CD14-positive monocyte (primary cell): ENCODE results near the gene PLA2G2F. TPM values are rescaled to one million over a fixed set of nuclear protein-coding genes. Genes with fewer than 3 reads are reported as not detected.
A peak's percentile ranks its signal among the peaks of the same experiment; 100 is the strongest.

ENCODE experiments used
- DNase-seq, 3 donors: peaks; one replicate each; pipeline ENCODE4 v3.0.0-alpha.2; 2011 to 2022
- H2AFZ ChIP-seq: 2 replicates; pipeline ENCODE4 v1.6.0; 2012; ENCODE audit warnings: mild to moderate bottlenecking, low read depth, low read length, inconsistent platforms; ENCODE audit not compliant: insufficient read depth, poor library complexity, severe bottlenecking
- H3K27ac ChIP-seq, 2 donors: 1 replicate in 1 of 2; 2 replicates in 1 of 2; pipeline ENCODE4 v1.5.1; 2012 to 2013; ENCODE audit warnings: low read length in 2 of 2, control low read depth in 1 of 2, inconsistent platforms in 1 of 2, low read depth in 1 of 2, mild to moderate bottlenecking in 1 of 2
- H3K27me3 ChIP-seq, 2 donors: one replicate each; pipeline versions ENCODE4 v1.6.0 to v1.6.1; 2011 to 2013; ENCODE audit warnings: low read length in 2 of 2; ENCODE audit not compliant: control insufficient read depth in 2 of 2, insufficient read depth in 2 of 2
- H3K36me3 ChIP-seq, 2 donors: replicated peaks in 1 of 2; 1 replicate in 1 of 2; 2 replicates in 1 of 2; pipeline versions ENCODE4 v1.5.1 to v1.6.1; 2012 to 2013; ENCODE audit warnings: low read length in 2 of 2, control low read depth in 1 of 2, inconsistent platforms in 1 of 2, mild to moderate bottlenecking in 1 of 2; ENCODE audit not compliant: insufficient read depth in 2 of 2, control insufficient read depth in 1 of 2
- H3K4me1 ChIP-seq, 2 donors: 1 replicate in 1 of 2; 2 replicates in 1 of 2; pipeline versions ENCODE4 v1.5.1 to v1.6.1; 2012 to 2013; ENCODE audit warnings: low read length in 2 of 2, control low read depth in 1 of 2, inconsistent platforms in 1 of 2, mild to moderate bottlenecking in 1 of 2, moderate library complexity in 1 of 2; ENCODE audit not compliant: insufficient read depth in 2 of 2, control insufficient read depth in 1 of 2
- H3K4me2 ChIP-seq: replicated peaks from 2 replicates; pipeline ENCODE3; 2012; ENCODE audit warnings: low read length, moderate library complexity, mild to moderate bottlenecking; ENCODE audit not compliant: poor library complexity, severe bottlenecking; ENCODE audit errors: extremely low read depth
- H3K4me3 ChIP-seq, 3 experiments: fragments of 200-600 bp in 1 of 3; sonication (generic) in 1 of 3; replicated peaks in 1 of 3; 1 replicate in 2 of 3; 2 replicates in 1 of 3; pipeline ENCODE4 v1.5.1; 2011 to 2013; ENCODE audit warnings: low read length in 3 of 3, mild to moderate bottlenecking in 3 of 3, control low read depth in 2 of 3, low read depth in 2 of 3, inconsistent platforms in 1 of 3, moderate library complexity in 1 of 3
- H3K79me2 ChIP-seq: 2 replicates; pipeline ENCODE4 v1.6.0; 2012; ENCODE audit warnings: mild to moderate bottlenecking, control low read depth, inconsistent platforms, low read length, moderate library complexity; ENCODE audit not compliant: insufficient read depth
- H3K9ac ChIP-seq: 2 replicates; pipeline ENCODE4 v1.6.0; 2017; ENCODE audit warnings: low read length, mild to moderate bottlenecking; ENCODE audit not compliant: insufficient read depth, poor library complexity, severe bottlenecking
- H3K9me3 ChIP-seq, 2 donors: replicated peaks in 1 of 2; 1 replicate in 1 of 2; 2 replicates in 1 of 2; pipeline versions ENCODE4 v1.5.1 to v1.6.1; 2012 to 2013; ENCODE audit warnings: low read length in 2 of 2, control low read depth in 1 of 2; ENCODE audit not compliant: control insufficient read depth in 1 of 2, insufficient read depth in 1 of 2
- H4K20me1 ChIP-seq: 2 replicates; pipeline ENCODE4 v1.6.0; 2012; ENCODE audit warnings: mild to moderate bottlenecking, low read length, control low read depth, moderate library complexity; ENCODE audit not compliant: insufficient read depth
- H3K27ac Mint-ChIP-seq, 7 donors: one replicate each; pipeline ENCODE4 v1.8.0; 2020; ENCODE audit warnings: mild to moderate bottlenecking in 7 of 7, mixed read lengths in 7 of 7, moderate library complexity in 6 of 7, inconsistent platforms in 2 of 7
- H3K27me3 Mint-ChIP-seq, 3 donors: one replicate each; pipeline ENCODE4 v1.8.0; 2021 to 2022; ENCODE audit warnings: low read depth in 3 of 3, mild to moderate bottlenecking in 3 of 3, mixed read lengths in 3 of 3, moderate library complexity in 3 of 3, inconsistent platforms in 1 of 3
- H3K36me3 Mint-ChIP-seq, 2 donors: one replicate each; pipeline ENCODE4 v1.8.0; 2020; ENCODE audit warnings: mixed read lengths in 2 of 2, inconsistent platforms in 1 of 2, mild to moderate bottlenecking in 1 of 2
- H3K4me1 Mint-ChIP-seq: one replicate; pipeline ENCODE4 v1.8.0; 2020; ENCODE audit warnings: mild to moderate bottlenecking, mixed read lengths
- H3K4me3 Mint-ChIP-seq, 2 donors: one replicate each; pipeline ENCODE4 v1.8.0; 2020; ENCODE audit warnings: mild to moderate bottlenecking in 2 of 2, mixed read lengths in 2 of 2, moderate library complexity in 1 of 2
- H3K9me3 Mint-ChIP-seq, 7 donors: one replicate each; pipeline ENCODE4 v1.8.0; 2020 to 2022; ENCODE audit warnings: mixed read lengths in 7 of 7, mild to moderate bottlenecking in 6 of 7, moderate library complexity in 6 of 7, inconsistent platforms in 2 of 7
- WGBS: methylation state at CpG from one replicate; pipeline ENCODE4 v1.1.5; 2013; ENCODE audit warnings: missing lambda C conversion rate; ENCODE audit not compliant: insufficient coverage; 5-methylcytosine and 5-hydroxymethylcytosine counted together
- intact Hi-C, 2 donors: fragments of 100-400 bp; cut with micrococcal nuclease; formaldehyde crosslinking; loops; one replicate each; pipeline versions ENCODE4 v1.15.0 to v1.15.1; 2023
- polyA plus RNA-seq, 3 donors: library from polyadenylated mRNA; depleted of rRNA in 1 of 3; unstranded in 2 of 3; stranded (reverse) in 1 of 3; fragments of 300-500 nt in 2 of 3; fragments of >200 nt in 1 of 3; fragmentation: Illumina TruSeq in 2 of 3; gene quantifications; 1 replicate in 2 of 3; 2 replicates in 1 of 3; pipeline ENCODE4 v1.2.3, GENCODE V29; 2012 to 2021
- TF ChIP-seq, protein P1 (sequence below): fragments of 200-600 bp; IDR thresholded peaks from one replicate; pipeline ENCODE4 v1.8.0; 2022; ENCODE audit warnings: antibody characterized with exemption, mild to moderate bottlenecking

The PLA2G2F gene
- polyA plus RNA-seq, 3 donors = not detected

DNA sequence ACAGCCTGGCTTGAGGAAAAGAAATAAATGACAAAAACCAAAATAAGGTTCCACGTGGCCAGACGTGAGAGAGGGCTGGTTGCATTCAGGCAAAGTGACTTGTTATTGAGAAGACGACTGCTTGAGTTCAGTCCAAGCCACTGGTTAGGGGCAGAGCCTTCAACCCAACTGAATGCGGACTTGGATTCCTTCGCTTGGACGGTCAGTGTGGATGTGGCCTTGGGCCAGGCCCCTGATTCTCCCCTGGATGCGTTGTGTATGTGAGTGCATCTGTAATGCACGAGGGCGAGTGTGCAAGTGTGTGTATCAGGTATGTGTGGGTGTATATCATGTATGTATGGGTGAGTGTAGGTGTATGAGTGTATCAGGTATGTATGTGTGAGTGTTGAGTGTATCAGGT, 1.9 kb downstream of the PLA2G2F start:
- intact Hi-C loops = no loop called here
- no peaks in the 10 kb centered on the region for H3K4me1 Mint-ChIP-seq
- H3K79me2 ChIP-seq = no peaks in the 10 kb centered on the region
- H3K36me3 ChIP-seq = no peaks in the 10 kb centered on the region
- H3K27me3 Mint-ChIP-seq = peaks cover 2 to 19% (median 5%) of the 10 kb centered on the region in 3 donors
- H3K9me3 ChIP-seq = no peaks in the 10 kb centered on the region
- 97% methylated on average over 9 of the region's 9 CpGs for WGBS
- H3K9me3 Mint-ChIP-seq = peaks cover 0 to 2% (median 0%) of the 10 kb centered on the region in 7 donors
- H2AFZ ChIP-seq = no peak overlapping the region
- peak overlapping the region in 1 of 7 donors; percentile 3 for H3K27ac Mint-ChIP-seq
- no peak for DNase-seq
- no peaks in the 10 kb centered on the region for H3K36me3 Mint-ChIP-seq
- no peak overlapping the region for H3K4me3 ChIP-seq
- TF ChIP-seq, protein P1, sequence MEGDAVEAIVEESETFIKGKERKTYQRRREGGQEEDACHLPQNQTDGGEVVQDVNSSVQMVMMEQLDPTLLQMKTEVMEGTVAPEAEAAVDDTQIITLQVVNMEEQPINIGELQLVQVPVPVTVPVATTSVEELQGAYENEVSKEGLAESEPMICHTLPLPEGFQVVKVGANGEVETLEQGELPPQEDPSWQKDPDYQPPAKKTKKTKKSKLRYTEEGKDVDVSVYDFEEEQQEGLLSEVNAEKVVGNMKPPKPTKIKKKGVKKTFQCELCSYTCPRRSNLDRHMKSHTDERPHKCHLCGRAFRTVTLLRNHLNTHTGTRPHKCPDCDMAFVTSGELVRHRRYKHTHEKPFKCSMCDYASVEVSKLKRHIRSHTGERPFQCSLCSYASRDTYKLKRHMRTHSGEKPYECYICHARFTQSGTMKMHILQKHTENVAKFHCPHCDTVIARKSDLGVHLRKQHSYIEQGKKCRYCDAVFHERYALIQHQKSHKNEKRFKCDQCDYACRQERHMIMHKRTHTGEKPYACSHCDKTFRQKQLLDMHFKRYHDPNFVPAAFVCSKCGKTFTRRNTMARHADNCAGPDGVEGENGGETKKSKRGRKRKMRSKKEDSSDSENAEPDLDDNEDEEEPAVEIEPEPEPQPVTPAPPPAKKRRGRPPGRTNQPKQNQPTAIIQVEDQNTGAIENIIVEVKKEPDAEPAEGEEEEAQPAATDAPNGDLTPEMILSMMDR = no peak
- no peak overlapping the region for H3K4me2 ChIP-seq
- H3K4me3 Mint-ChIP-seq = no peak overlapping the region
- no peaks in the 10 kb centered on the region for H3K4me1 ChIP-seq
- no peaks in the 10 kb centered on the region for H3K27me3 ChIP-seq
- H4K20me1 ChIP-seq = no peaks in the 10 kb centered on the region
- H3K27ac ChIP-seq = no peak overlapping the region
- H3K9ac ChIP-seq = no peak overlapping the region

DNA sequence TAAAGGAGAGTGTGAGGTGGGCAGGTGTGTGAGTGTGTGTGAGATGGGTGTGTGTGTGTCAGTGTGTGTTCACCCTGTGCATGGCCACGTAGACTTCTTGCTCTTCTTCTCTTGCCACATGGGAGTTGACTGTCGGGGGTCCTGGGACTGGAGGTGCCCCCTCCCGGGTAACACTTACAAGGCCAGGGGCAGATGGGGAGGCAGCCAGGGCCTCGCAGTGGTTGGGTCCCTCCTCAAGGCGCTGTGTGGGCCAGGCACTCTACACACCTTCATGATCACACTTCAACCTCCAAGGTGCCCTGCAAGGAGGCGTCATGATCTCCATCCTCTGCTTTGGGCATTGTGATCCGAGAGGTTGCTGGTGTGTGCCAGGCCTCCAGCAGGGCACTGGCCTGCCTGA, 2.3 kb downstream of the PLA2G2F start:
- Histone ChIP-seq H3K36me3 (no peaks in the 10 kb centered on the region), H3K9ac (no peak overlapping the region), H3K9me3 (no peaks in the 10 kb centered on the region), H3K4me1 (no peaks in the 10 kb centered on the region), H3K79me2 (no peaks in the 10 kb centered on the region), H3K27me3 (no peaks in the 10 kb centered on the region), H3K4me2 (no peak overlapping the region), H2AFZ (no peak overlapping the region), H3K4me3 (no peak overlapping the region), H4K20me1 (no peaks in the 10 kb centered on the region), H3K27ac (no peak overlapping the region)
- 92% methylated on average over 4 of the region's 7 CpGs for WGBS
- H3K4me3 Mint-ChIP-seq = no peak overlapping the region
- H3K4me1 Mint-ChIP-seq = no peaks in the 10 kb centered on the region
- TF ChIP-seq, protein P1 = no peak
- no peak for DNase-seq
- H3K27ac Mint-ChIP-seq = no peak overlapping the region
- no peaks in the 10 kb centered on the region for H3K36me3 Mint-ChIP-seq
- intact Hi-C loops = no loop called here
- H3K9me3 Mint-ChIP-seq = no peaks in the 10 kb centered on the region
- H3K27me3 Mint-ChIP-seq = peaks cover 5 to 15% (median 6%) of the 10 kb centered on the region in 3 donors
